ENCODE results near the gene PMS2.

DNA sequence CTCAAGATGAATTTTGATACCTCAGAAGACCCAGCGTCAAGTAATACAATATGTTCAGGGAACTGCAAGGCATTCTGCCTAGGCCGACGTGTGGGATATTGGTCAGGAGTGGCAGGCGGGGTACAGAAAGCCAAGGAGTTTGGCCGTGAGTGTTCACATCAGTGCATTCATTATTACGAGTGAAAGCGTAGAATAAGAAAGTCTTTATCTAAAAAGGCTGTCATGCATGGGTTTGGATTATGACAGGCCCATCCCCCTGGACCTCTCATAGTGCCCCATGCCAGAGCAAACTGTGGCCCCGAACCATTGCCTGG lies 7.8 kb upstream of the PMS2 start:
- TF ChIP-seq POLR2A (IDR thresholded peaks at IDR 0.05; ENCODE audit: low read depth, low read length) (no peak), POU2F2 (IDR thresholded peaks at IDR 0.05; ENCODE audit: borderline replicate concordance, low read depth, low read length) (no peak), MTA3 (IDR thresholded peaks at IDR 0.05; ENCODE audit: borderline replicate concordance, low read length) (no peak), NRF1 (conservative IDR thresholded peaks at IDR 0.05; ENCODE audit: low read depth, low read length) (no peak), ZNF384 (IDR thresholded peaks at IDR 0.05; ENCODE audit: borderline replicate concordance, low read depth, low read length) (no peak)
- TF ChIP-seq, protein P1, sequence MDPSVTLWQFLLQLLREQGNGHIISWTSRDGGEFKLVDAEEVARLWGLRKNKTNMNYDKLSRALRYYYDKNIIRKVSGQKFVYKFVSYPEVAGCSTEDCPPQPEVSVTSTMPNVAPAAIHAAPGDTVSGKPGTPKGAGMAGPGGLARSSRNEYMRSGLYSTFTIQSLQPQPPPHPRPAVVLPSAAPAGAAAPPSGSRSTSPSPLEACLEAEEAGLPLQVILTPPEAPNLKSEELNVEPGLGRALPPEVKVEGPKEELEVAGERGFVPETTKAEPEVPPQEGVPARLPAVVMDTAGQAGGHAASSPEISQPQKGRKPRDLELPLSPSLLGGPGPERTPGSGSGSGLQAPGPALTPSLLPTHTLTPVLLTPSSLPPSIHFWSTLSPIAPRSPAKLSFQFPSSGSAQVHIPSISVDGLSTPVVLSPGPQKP (IDR thresholded peaks at IDR 0.05; ENCODE audit: low read depth, low read length): no peak
- TF ChIP-seq, protein P2, sequence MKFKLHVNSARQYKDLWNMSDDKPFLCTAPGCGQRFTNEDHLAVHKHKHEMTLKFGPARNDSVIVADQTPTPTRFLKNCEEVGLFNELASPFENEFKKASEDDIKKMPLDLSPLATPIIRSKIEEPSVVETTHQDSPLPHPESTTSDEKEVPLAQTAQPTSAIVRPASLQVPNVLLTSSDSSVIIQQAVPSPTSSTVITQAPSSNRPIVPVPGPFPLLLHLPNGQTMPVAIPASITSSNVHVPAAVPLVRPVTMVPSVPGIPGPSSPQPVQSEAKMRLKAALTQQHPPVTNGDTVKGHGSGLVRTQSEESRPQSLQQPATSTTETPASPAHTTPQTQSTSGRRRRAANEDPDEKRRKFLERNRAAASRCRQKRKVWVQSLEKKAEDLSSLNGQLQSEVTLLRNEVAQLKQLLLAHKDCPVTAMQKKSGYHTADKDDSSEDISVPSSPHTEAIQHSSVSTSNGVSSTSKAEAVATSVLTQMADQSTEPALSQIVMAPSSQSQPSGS (IDR thresholded peaks at IDR 0.05; ENCODE audit: low read length): no peak
